ENCODE measurements around the gene KIAA0319L.

- TF ChIP-seq CTCF (IDR thresholded peaks at IDR 0.05; ENCODE audit: low read depth, low read length, missing input control) (no peak), REST (IDR thresholded peaks at IDR 0.05) (no peak), ATF3 (IDR thresholded peaks at IDR 0.05) (no peak), MAX (IDR thresholded peaks at IDR 0.05) (no peak), SP1 (IDR thresholded peaks at IDR 0.05) (no peak), NR2F2 (IDR thresholded peaks at IDR 0.05) (no peak), TAF1 (conservative IDR thresholded peaks at IDR 0.05) (no peak), FOXA1 (IDR thresholded peaks at IDR 0.05) (no peak)
Observed at GRCh38 chr1:35564884-35565741, 7.9 kb upstream of the KIAA0319L start.

All from liver (tissue), 3 donors.